Anterior cingulate cortex (tissue), 58 donors: ENCODE data around the gene AGT.
"Not testable (repeated sequence)": the region's sequence is repeated elsewhere in the genome, so short reads cannot be mapped to it uniquely, and the experiment has no call there.

Experiments
- DNase-seq, 58 donors: peaks; one replicate each; lab custom pipeline; 2025; lab: John Stamatoyannopoulos, UW

Gene AGT

GRCh38 chr1:230656719-230657118, 57.2 kb downstream of the AGT start:
- not testable (repeated sequence) for DNase-seq
